T follicular helper cell (primary cell): ENCODE measurements around the gene SLC22A15.
A peak's percentile ranks its signal among the peaks of the same experiment; 100 is the strongest.
"Not testable (repeated sequence)": the region's sequence is repeated elsewhere in the genome, so short reads cannot be mapped to it uniquely, and the experiment has no call there.

ENCODE experiments used
- DNase-seq: peaks from one replicate; pipeline ENCODE4 v3.0.0-alpha.2; 2020; ENCODE audit warnings: low read depth

Gene SLC22A15

GRCh38 chr1:115980998-115981993, 5.0 kb downstream of the SLC22A15 start:
- DNase-seq = no peak

DNA sequence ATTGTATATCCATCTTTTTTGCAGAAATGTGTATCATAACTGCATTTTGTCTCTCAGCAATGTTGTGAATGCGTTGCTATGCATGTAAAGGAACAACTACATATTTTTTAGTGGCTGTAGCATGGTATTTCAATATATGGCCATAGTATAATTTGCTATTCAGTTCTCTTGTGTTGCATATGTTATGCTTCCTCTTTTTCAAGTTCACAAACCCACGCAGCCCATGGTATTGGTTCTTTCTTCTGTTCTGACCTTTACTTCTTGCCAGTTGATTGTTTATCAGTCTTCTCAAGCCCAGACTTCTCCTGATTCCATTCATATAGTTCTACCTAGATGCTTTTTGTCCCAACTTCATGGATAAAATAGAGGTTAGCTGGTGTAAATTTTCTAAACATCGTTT, 6.1 kb downstream of the SLC22A15 start:
- no peak for DNase-seq

DNA sequence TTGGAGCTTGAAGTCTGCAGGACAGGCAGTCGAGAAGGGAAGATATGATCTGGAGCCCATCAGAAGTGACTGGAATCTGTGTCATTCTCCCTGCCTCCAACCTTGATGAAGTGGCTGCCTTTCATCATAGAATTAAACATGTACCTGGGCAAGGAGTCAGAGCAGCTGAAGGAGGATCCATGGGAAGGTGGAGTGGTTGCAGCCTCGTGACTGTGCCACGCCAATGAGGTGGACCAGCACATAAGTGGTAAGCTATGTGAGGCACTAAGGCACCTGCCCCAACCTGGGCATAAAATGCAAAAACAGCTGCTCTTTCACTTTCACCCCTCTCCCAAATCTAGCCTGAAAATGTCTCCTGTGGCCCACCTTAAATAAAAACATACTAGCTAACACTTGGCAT, 7.3 kb downstream of the SLC22A15 start:
- no peak for DNase-seq

DNA sequence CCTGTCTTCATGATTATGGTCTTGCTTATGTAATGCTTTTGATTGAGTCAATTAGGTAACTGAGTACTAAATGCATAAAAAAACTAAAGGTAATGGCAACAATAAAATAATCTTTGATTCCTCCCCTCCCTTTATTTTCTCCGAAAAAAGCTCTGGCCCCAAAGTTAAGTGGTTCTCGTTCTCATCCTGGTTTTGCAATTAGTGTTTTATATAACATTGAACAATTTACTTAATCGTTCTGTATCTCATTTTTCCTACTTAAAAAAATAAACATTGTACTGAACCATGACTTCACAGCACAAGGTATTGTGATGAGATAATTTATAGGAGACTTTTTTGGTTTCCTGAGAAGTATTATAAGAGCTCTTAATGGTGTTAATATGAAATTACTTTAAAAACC, 11.3 kb downstream of the SLC22A15 start:
- no peak for DNase-seq

GRCh38 chr1:115988953-115989352, 12.6 kb downstream of the SLC22A15 start:
- no peak for DNase-seq

DNA sequence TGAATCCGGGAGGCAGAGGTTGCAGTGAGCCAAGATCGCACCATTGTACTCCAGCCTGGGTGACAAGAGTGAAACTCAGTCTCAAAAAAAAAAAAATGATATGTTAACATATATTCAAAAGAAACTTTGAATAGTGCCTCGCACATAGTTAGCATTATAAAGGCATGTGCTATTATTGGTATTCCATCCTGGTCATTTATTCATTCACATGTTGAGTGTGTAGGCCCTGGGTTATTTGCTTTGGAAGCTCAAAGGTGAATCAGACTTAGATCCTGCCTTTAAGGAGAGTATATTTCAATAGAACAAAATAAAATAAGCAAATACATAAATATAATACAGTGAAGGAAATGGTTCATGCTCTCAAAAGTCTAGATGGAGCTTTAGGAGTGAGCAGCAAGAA, 13.4 kb downstream of the SLC22A15 start:
- no peak for DNase-seq

DNA sequence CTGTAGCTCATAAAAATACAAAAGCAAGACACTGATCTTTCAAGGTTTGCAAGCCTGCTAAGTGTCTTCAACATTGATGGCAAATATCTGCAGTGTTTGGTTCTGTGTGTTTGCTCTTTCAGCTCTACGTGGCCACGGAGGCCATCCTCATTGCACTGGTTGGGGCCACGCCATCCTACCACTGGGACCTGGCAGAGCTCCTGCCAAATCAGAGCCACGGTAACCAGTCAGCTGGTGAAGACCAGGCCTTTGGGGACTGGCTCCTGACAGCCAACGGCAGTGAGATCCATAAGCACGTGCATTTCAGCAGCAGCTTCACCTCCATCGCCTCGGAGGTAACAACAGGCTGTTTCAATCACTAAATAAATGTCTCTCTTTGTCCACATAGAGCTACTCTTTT, 15.6 kb downstream of the SLC22A15 start:
- DNase-seq = no peak

GRCh38 chr1:115997921-115998320, 21.6 kb downstream of the SLC22A15 start:
- not testable (repeated sequence) for DNase-seq

GRCh38 chr1:116001739-116002487, 25.6 kb downstream of the SLC22A15 start:
- DNase-seq = no peak

DNA sequence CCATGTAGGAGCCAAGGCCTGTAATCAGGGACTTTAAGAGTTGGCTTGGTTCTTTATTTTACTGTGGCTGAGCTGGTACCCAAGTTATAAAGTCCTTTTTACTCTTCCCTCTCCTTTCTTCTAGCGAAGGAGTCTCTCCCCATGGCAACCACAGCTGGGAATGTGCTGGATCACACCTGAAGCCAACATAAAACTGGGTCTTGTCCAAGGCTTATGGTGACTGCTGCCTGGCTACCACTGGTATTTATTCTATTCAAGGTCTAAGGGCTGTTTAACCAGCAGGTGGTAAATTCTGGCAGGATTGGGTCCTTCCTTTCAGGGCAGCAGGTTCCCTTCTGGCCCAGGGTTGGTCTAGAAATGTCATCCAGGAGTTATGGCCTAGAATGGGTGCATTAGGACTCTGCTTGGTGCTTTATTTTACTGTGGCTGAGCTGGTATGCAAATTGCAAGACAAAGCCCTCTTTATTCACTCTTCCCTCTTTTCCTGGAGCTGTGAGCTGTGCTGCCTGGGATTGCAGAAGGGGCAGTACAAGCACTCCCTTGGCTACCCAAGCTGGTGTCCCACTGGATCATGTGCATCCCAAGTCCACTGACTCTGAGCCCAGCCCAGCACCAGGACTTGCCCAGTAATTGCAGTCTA, 26.6 kb downstream of the SLC22A15 start:
- DNase-seq = no peak

- no peak for DNase-seq
Measured at GRCh38 chr1:116003823-116004222, 27.5 kb downstream of the SLC22A15 start.

DNA sequence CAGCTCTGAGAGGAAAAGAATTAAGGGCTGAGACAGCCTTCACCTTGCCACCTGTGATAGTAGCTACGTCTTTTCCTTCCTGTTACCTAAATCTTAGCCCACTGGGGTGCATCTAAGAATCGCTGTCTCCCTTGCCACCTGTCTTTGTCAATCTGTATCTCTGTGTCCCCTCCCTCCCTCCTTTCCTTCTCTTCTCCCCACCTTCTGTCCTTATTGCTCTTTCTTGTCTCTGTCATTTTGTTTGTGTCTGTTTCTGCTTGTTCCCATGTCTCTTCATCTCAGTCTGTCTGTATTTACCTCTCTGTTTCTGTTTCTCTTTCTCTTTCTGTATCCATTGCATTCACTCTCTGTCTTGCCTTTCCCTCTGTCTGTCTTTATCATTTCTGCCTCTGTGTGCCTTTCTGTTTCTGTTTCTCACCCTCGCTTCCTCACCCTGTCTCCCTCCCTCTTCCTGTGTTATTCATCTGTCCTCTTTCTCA, 30.2 kb downstream of the SLC22A15 start:
- DNase-seq = no peak

GRCh38 chr1:116008656-116009390, 32.5 kb downstream of the SLC22A15 start:
- no peak for DNase-seq

- DNase-seq = no peak
Measured at GRCh38 chr1:116012716-116013115, 36.4 kb downstream of the SLC22A15 start.

DNA sequence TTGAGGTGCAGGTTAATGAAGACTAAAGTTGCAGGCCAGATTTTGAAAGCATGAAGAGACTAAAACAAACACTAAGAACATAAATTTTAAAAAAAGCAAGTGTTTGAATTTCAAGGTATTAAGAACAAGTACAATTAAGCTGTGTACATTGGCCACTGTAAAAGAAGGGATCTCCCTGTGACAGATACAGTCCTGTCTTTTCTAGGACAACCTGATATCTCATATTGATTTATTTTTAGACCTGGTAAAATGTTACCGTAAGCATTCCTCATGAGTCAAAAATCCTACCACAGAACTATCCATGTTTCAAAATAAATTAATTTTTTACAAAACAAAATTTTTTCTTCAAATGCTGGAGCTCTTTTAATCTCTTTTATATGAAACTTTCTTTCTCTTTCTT, 39.4 kb downstream of the SLC22A15 start:
- no peak for DNase-seq

DNA sequence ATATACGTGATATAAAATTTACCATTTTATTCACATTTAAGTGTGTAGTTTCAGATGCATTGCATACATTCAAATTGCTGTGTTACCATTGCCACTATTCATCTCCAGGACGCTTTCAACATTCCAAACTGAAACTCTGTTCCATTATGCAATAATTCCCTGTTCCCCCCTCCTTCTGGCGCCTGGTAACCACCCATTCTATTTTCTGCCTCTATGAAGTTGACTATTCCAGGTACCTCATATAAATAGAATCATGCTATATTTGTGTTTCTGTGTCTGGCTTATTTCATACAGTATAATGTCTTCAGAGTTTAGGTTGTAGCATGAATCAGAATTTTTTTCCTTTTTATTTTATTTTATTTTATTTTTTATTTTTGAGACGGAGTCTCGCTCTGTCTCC, 41.7 kb downstream of the SLC22A15 start:
- no peak for DNase-seq

- no peak for DNase-seq
Measured at GRCh38 chr1:116019653-116020253, 43.4 kb downstream of the SLC22A15 start.

- DNase-seq = peak; percentile 6
Measured at GRCh38 chr1:116020668-116021272, 44.5 kb downstream of the SLC22A15 start.

DNA sequence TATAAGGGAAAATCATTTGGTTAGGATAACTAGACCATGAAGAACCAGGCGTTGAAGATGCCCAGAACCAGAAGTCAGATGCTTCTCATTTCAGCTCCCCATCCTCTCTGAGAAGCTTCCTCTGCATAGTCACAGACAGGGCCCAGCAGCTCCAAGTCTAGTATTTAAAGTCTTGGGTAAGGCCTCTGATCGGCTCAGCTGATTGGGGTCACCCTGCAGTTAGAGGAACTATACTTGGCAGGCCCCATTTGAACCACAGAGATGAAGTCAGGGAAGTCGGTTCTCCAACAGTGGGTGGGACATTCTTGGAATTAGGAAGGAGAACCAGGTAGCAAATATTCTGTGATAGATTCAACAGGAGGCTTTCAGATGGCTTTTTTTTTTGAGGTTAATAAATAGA, 48.3 kb downstream of the SLC22A15 start:
- no peak for DNase-seq

DNA sequence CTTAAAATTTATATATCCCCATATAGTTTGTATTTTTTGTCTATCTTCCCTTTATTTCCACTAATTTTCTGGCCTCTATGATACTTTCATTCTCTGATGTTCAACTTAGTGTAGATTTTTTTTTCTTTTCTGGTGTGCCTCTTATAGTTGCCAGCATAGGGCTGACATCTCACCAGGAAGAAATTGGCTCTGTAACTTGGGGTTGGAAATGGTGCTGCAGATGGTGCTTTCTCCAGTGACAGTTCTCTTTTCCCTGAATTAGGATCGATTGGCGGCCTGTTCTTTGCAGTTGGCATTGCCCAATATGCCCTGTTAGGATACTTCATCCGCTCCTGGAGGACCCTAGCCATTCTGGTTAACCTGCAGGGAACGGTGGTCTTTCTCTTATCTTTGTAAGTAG, 50.3 kb downstream of the SLC22A15 start:
- no peak for DNase-seq
